Neural cell (in vitro differentiated cells): ENCODE data around the gene BORCS5. TPM values are rescaled to one million over a fixed set of nuclear protein-coding genes. Genes with fewer than 3 reads are reported as not detected.

Source experiments
- H2AFZ ChIP-seq: fragments of 200-600, 300-800 bp; sonication (generic), shearing (Covaris generic); 2 replicates; pipeline ENCODE4 v1.6.0; 2014; ENCODE audit warnings: low read depth, mild to moderate bottlenecking, antibody characterized with exemption, low read length, moderate library complexity
- H3F3A ChIP-seq: fragments of 200-600 bp; shearing (Covaris generic); 2 replicates; pipeline ENCODE4 v1.6.1; 2016; ENCODE audit warnings: mild to moderate bottlenecking, moderate library complexity, mixed read lengths, antibody characterized with exemption, low read length; ENCODE audit not compliant: insufficient read depth, poor library complexity, severe bottlenecking
- H3K27ac ChIP-seq: fragments of 200-600, 300-800 bp; sonication (generic), shearing (Covaris generic); 2 replicates; pipeline ENCODE4 v1.5.1; 2014; ENCODE audit warnings: mild to moderate bottlenecking, low read length, moderate library complexity
- H3K27me3 ChIP-seq: fragments of 300-800, 200-600 bp; sonication (generic), shearing (Covaris generic); 2 replicates; pipeline ENCODE4 v1.6.0; 2014; ENCODE audit warnings: mild to moderate bottlenecking, low read depth, low read length, moderate library complexity; ENCODE audit not compliant: insufficient read depth
- H3K36me3 ChIP-seq: fragments of 300-800, 200-600 bp; sonication (generic), shearing (Covaris generic); 2 replicates; pipeline ENCODE4 v1.5.1; 2014; ENCODE audit warnings: mild to moderate bottlenecking, antibody characterized with exemption, low read length, moderate library complexity; ENCODE audit not compliant: insufficient read depth
- H3K4me2 ChIP-seq: fragments of 300-800, 200-600 bp; sonication (generic), shearing (Covaris generic); 2 replicates; pipeline ENCODE4 v1.6.0; 2014; ENCODE audit warnings: mild to moderate bottlenecking, low read length
- H3K4me3 ChIP-seq: fragments of 300-800, 200-600 bp; sonication (generic), shearing (Covaris generic); 2 replicates; pipeline ENCODE4 v1.5.1; 2014; ENCODE audit warnings: mild to moderate bottlenecking, low read length, moderate library complexity
- H3K79me2 ChIP-seq: fragments of 200-600 bp; shearing (Covaris generic); replicated peaks from 2 replicates; pipeline ENCODE4 v1.6.0; 2014; ENCODE audit warnings: mild to moderate bottlenecking, low read length, moderate library complexity; ENCODE audit not compliant: insufficient read depth
- H3K9ac ChIP-seq: fragments of 300-800, 200-600 bp; sonication (generic), shearing (Covaris generic); 2 replicates; pipeline ENCODE4 v1.6.1; 2016; ENCODE audit warnings: mild to moderate bottlenecking, low read length, mixed read lengths
- H3K9me2 ChIP-seq: fragments of 200-600 bp; shearing (Covaris generic); 2 replicates; pipeline ENCODE4 v1.6.1; 2016; ENCODE audit warnings: mild to moderate bottlenecking, low read length, mixed read lengths; ENCODE audit not compliant: insufficient read depth
- H3K9me3 ChIP-seq: fragments of 200-600, 300-800 bp; sonication (generic), shearing (Covaris generic); 2 replicates; pipeline ENCODE4 v1.6.1; 2016; ENCODE audit warnings: mild to moderate bottlenecking, mixed run types, low read length, moderate library complexity, mixed read lengths
- H4K20me1 ChIP-seq: fragments of 200-600 bp; shearing (Covaris generic); 2 replicates; pipeline ENCODE4 v1.6.1; 2016; ENCODE audit warnings: mild to moderate bottlenecking, mixed run types; ENCODE audit not compliant: insufficient read depth
- EP300 ChIP-seq: fragments of 450-650 bp; conservative IDR thresholded peaks from 2 replicates; pipeline ENCODE4 v1.6.1; 2014; ENCODE audit warnings: antibody characterized with exemption, mild to moderate bottlenecking, moderate library complexity; ENCODE audit not compliant: poor library complexity, severe bottlenecking
- EZH2 ChIP-seq: fragments of 200-600, 300-800 bp; shearing (Covaris generic), sonication (generic); IDR thresholded peaks from 2 replicates; pipeline ENCODE4 v1.6.1; 2014; ENCODE audit warnings: antibody characterized with exemption, low read length, borderline replicate concordance, mild to moderate bottlenecking; ENCODE audit not compliant: insufficient read depth, poor library complexity, severe bottlenecking
- MXI1 ChIP-seq: fragments of 450-650 bp; conservative IDR thresholded peaks from 2 replicates; pipeline ENCODE4 v1.6.1; 2014; ENCODE audit warnings: antibody characterized with exemption, mild to moderate bottlenecking; ENCODE audit not compliant: poor library complexity, severe bottlenecking
- POLR2AphosphoS5 ChIP-seq: IDR thresholded peaks from 2 replicates; pipeline ENCODE4 v1.6.1; 2012
- RAD21 ChIP-seq: fragments of 450-650 bp; conservative IDR thresholded peaks from 2 replicates; pipeline ENCODE4 v1.6.1; 2014; ENCODE audit warnings: antibody characterized with exemption, mild to moderate bottlenecking, moderate library complexity
- SMC3 ChIP-seq: fragments of 450-650 bp; conservative IDR thresholded peaks from 2 replicates; pipeline ENCODE4 v1.6.1; 2014; ENCODE audit warnings: antibody characterized with exemption, mild to moderate bottlenecking, moderate library complexity; ENCODE audit not compliant: poor library complexity
- TAF1 ChIP-seq: IDR thresholded peaks from 2 replicates; pipeline ENCODE4 v1.6.1; 2012; ENCODE audit warnings: low read depth
- polyA plus RNA-seq: library from polyadenylated mRNA; depleted of rRNA; stranded (reverse); fragments of >200 nt; gene quantifications from 2 replicates; pipeline ENCODE4 v1.2.3, GENCODE V29; 2014
- TF ChIP-seq, protein P1 (sequence below): IDR thresholded peaks from 2 replicates; pipeline ENCODE4 v1.6.1; 2012; ENCODE audit warnings: borderline replicate concordance
- TF ChIP-seq, protein P2 (sequence below): fragments of 450-650 bp; IDR thresholded peaks from 2 replicates; pipeline ENCODE4 v1.5.1; 2014; ENCODE audit warnings: antibody characterized with exemption, mild to moderate bottlenecking, moderate library complexity; ENCODE audit not compliant: poor library complexity, severe bottlenecking

The BORCS5 gene
- polyA plus RNA-seq, 1 donor from 2014 or later: 14.2 TPM

DNA sequence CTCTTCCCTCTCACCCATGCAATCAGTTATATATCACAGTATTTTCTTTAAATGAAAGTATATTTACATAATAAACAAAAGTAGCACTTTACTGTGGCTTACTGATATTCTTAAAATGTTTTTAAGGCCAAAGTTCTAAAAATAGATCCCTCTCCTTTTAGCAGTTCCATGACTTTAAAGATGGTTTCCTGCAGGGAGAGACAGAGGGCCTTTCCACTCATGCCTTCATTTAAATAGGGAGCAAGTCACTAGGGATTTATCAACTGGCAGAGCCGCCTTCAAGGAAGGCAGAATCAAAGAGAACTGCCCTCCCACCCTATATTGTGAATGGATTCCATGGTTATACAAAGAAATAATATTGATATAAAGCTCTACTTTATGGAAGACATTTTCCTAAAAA is 150.2 kb downstream of the BORCS5 start:
- no peaks in the 10 kb centered on the region for H3K9me3 ChIP-seq
- H2AFZ ChIP-seq: no peak overlapping the region
- H3K27me3 ChIP-seq: no peaks in the 10 kb centered on the region
- H3F3A ChIP-seq: no peaks in the 10 kb centered on the region
- H3K27ac ChIP-seq: no peak overlapping the region
- H3K4me3 ChIP-seq: no peak overlapping the region
- H4K20me1 ChIP-seq: no peaks in the 10 kb centered on the region
- H3K9me2 ChIP-seq: no peaks in the 10 kb centered on the region
- no peak overlapping the region for H3K9ac ChIP-seq
- no peaks in the 10 kb centered on the region for H3K36me3 ChIP-seq
- no peak overlapping the region for H3K4me2 ChIP-seq
- TF ChIP-seq SMC3: no peak
- TF ChIP-seq MXI1: no peak
- TF ChIP-seq TAF1: no peak
- TF ChIP-seq, protein P1, sequence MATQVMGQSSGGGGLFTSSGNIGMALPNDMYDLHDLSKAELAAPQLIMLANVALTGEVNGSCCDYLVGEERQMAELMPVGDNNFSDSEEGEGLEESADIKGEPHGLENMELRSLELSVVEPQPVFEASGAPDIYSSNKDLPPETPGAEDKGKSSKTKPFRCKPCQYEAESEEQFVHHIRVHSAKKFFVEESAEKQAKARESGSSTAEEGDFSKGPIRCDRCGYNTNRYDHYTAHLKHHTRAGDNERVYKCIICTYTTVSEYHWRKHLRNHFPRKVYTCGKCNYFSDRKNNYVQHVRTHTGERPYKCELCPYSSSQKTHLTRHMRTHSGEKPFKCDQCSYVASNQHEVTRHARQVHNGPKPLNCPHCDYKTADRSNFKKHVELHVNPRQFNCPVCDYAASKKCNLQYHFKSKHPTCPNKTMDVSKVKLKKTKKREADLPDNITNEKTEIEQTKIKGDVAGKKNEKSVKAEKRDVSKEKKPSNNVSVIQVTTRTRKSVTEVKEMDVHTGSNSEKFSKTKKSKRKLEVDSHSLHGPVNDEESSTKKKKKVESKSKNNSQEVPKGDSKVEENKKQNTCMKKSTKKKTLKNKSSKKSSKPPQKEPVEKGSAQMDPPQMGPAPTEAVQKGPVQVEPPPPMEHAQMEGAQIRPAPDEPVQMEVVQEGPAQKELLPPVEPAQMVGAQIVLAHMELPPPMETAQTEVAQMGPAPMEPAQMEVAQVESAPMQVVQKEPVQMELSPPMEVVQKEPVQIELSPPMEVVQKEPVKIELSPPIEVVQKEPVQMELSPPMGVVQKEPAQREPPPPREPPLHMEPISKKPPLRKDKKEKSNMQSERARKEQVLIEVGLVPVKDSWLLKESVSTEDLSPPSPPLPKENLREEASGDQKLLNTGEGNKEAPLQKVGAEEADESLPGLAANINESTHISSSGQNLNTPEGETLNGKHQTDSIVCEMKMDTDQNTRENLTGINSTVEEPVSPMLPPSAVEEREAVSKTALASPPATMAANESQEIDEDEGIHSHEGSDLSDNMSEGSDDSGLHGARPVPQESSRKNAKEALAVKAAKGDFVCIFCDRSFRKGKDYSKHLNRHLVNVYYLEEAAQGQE: no peak
- no peak for TF ChIP-seq RAD21
- TF ChIP-seq EZH2: no peak
- no peak for TF ChIP-seq POLR2AphosphoS5
- no peak for TF ChIP-seq EP300
- TF ChIP-seq, protein P2, sequence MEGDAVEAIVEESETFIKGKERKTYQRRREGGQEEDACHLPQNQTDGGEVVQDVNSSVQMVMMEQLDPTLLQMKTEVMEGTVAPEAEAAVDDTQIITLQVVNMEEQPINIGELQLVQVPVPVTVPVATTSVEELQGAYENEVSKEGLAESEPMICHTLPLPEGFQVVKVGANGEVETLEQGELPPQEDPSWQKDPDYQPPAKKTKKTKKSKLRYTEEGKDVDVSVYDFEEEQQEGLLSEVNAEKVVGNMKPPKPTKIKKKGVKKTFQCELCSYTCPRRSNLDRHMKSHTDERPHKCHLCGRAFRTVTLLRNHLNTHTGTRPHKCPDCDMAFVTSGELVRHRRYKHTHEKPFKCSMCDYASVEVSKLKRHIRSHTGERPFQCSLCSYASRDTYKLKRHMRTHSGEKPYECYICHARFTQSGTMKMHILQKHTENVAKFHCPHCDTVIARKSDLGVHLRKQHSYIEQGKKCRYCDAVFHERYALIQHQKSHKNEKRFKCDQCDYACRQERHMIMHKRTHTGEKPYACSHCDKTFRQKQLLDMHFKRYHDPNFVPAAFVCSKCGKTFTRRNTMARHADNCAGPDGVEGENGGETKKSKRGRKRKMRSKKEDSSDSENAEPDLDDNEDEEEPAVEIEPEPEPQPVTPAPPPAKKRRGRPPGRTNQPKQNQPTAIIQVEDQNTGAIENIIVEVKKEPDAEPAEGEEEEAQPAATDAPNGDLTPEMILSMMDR: no peak
- H3K79me2 ChIP-seq: peaks cover 13% of the 10 kb centered on the region

DNA sequence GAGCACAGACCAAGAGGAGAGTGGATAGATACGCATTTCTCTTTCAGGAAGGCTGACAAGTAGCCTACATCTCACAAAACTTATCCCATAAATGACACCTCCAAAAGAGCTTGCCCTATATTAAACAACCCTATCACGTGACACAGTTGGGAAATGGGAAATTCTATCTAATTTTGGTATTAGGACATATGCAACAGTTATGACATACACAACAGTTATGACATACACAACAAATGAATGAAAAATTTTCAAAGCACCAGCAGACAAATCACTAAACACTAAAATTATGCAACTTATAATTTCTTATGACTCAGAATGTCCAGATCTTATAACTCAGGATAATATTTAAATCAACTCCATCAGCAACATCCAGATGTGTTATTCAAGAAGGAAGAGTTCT is 151.7 kb downstream of the BORCS5 start:
- Histone ChIP-seq H3K4me3 (no peak overlapping the region), H3K79me2 (peaks cover 13% of the 10 kb centered on the region), H3K27me3 (no peaks in the 10 kb centered on the region), H3K9me2 (no peaks in the 10 kb centered on the region), H3K4me2 (no peak overlapping the region), H3F3A (no peaks in the 10 kb centered on the region), H3K27ac (no peak overlapping the region), H2AFZ (no peak overlapping the region), H3K36me3 (no peaks in the 10 kb centered on the region), H3K9me3 (no peaks in the 10 kb centered on the region), H4K20me1 (no peaks in the 10 kb centered on the region), H3K9ac (no peak overlapping the region)
- TF ChIP-seq, protein P1: no peak
- TF ChIP-seq RAD21: no peak
- TF ChIP-seq EP300: no peak
- TF ChIP-seq MXI1: no peak
- TF ChIP-seq, protein P2: no peak
- TF ChIP-seq EZH2: no peak
- TF ChIP-seq SMC3: no peak
- TF ChIP-seq TAF1: no peak
- TF ChIP-seq POLR2AphosphoS5: no peak
